ENCODE measurements around the gene CLTB.

DNA sequence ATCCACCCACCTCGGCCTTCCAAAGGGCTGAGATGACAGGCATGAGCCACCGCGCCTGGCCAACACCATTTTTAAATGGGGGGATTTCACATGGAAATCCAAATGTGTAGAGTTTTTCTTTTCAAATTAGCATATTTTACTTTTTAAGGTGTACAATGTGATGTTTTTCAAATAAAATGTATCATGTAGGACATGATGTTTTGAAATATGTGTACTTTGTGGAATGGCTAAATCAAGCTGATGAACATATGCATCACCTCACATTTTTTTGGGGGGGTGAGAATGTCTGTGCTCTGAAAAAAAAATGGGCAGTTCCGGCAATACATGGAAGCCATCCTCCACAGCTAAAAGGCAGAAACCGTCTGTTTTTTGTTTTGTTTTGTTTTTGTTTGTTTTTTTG, 28.4 kb upstream of the CLTB start:
- TF ChIP-seq, protein P1, sequence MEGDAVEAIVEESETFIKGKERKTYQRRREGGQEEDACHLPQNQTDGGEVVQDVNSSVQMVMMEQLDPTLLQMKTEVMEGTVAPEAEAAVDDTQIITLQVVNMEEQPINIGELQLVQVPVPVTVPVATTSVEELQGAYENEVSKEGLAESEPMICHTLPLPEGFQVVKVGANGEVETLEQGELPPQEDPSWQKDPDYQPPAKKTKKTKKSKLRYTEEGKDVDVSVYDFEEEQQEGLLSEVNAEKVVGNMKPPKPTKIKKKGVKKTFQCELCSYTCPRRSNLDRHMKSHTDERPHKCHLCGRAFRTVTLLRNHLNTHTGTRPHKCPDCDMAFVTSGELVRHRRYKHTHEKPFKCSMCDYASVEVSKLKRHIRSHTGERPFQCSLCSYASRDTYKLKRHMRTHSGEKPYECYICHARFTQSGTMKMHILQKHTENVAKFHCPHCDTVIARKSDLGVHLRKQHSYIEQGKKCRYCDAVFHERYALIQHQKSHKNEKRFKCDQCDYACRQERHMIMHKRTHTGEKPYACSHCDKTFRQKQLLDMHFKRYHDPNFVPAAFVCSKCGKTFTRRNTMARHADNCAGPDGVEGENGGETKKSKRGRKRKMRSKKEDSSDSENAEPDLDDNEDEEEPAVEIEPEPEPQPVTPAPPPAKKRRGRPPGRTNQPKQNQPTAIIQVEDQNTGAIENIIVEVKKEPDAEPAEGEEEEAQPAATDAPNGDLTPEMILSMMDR (IDR thresholded peaks at IDR 0.05): no peak
- TF ChIP-seq RFX5 (IDR thresholded peaks at IDR 0.05): no peak
- TF ChIP-seq MYC (IDR thresholded peaks at IDR 0.05; ENCODE audit: borderline replicate concordance, low read length): no peak
- TF ChIP-seq CBX2 (IDR thresholded peaks at IDR 0.05; ENCODE audit: borderline replicate concordance, low read depth): no peak

Measured in A549 (cell line).